NCI-H2227 (cell line): ENCODE measurements around the gene STXBP2.

ENCODE experiments used
- DNase-seq: peaks from one replicate; lab custom pipeline; 2025; ENCODE audit not compliant: unreplicated experiment; lab: John Stamatoyannopoulos, UW

Gene STXBP2

GRCh38 chr19:7677669-7678311 is 40.9 kb downstream of the STXBP2 start:
- DNase-seq, result no peak

- DNase-seq, result no peak
These were observed 42.3 kb downstream of the STXBP2 start for GRCh38 chr19:7678971-7679751.

- DNase-seq, result no peak
These were observed 43.1 kb downstream of the STXBP2 start for GRCh38 chr19:7679771-7680605.

GRCh38 chr19:7680606-7681339 is 43.9 kb downstream of the STXBP2 start, which contains the start of gene TRAPPC5:
Gene TRAPPC5, plus strand, starts transcription at chr19:7680833. Its CDS starts 1,421 bp downstream, at chr19:7682254.
- DNase-seq, result peak; percentile 90

GRCh38 chr19:7681340-7682174 is 44.6 kb downstream of the STXBP2 start:
- DNase-seq, result peak; percentile 19

- no peak for DNase-seq
These were observed 45.4 kb downstream of the STXBP2 start for GRCh38 chr19:7682175-7682855.

GRCh38 chr19:7685546-7686445 is 48.9 kb downstream of the STXBP2 start:
- no peak for DNase-seq

- no peak for DNase-seq
These were observed 50.3 kb downstream of the STXBP2 start for GRCh38 chr19:7687177-7687576.

- no peak for DNase-seq
These were observed 52.3 kb downstream of the STXBP2 start for GRCh38 chr19:7689165-7689564.

- no peak for DNase-seq
These were observed 53.9 kb downstream of the STXBP2 start for GRCh38 chr19:7690779-7691258.

GRCh38 chr19:7691497-7691896 is 54.6 kb downstream of the STXBP2 start:
- DNase-seq, result no peak

GRCh38 chr19:7692417-7693088 is 55.6 kb downstream of the STXBP2 start:
- DNase-seq, result no peak

GRCh38 chr19:7694499-7694898 is 57.6 kb downstream of the STXBP2 start:
- DNase-seq, result no peak
